ENCODE data around the gene GPR89B.

GPR89B gene

GRCh38 chr1:147895123-147895522 lies 33.1 kb upstream of the GPR89B start:
- no peak for DNase-seq (ENCODE audit: low read depth)
- in situ Hi-C loops (cut with HindIII; ENCODE audit: low sequenced_read_pairs): no loop called here
- no peak overlapping the region for H3K4me3 ChIP-seq (ENCODE audit: low read depth, low read length)
- no peak for TF ChIP-seq CTCF (IDR thresholded peaks at IDR 0.05; ENCODE audit: low read depth, low read length, missing control alignments)

- no peak for TF ChIP-seq CTCF (IDR thresholded peaks at IDR 0.05; ENCODE audit: low read depth, low read length, missing control alignments)
- H3K4me3 ChIP-seq (ENCODE audit: low read depth, low read length): no peak overlapping the region
- in situ Hi-C loops (cut with HindIII; ENCODE audit: low sequenced_read_pairs): no loop called here
- no peak for DNase-seq (ENCODE audit: low read depth)
Measured at GRCh38 chr1:147897029-147897752, 31.0 kb upstream of the GPR89B start.

- no peak for DNase-seq (ENCODE audit: low read depth)
- TF ChIP-seq CTCF (IDR thresholded peaks at IDR 0.05; ENCODE audit: low read depth, low read length, missing control alignments): no peak
- no peak overlapping the region for H3K4me3 ChIP-seq (ENCODE audit: low read depth, low read length)
- in situ Hi-C loops (cut with HindIII; ENCODE audit: low sequenced_read_pairs): no loop called here
Measured at GRCh38 chr1:147897789-147898188, 30.4 kb upstream of the GPR89B start.

- TF ChIP-seq CTCF (IDR thresholded peaks at IDR 0.05; ENCODE audit: low read depth, low read length, missing control alignments): no peak
- no peak within 1 kb of the TSS for H3K4me3 ChIP-seq (ENCODE audit: low read depth, low read length)
- in situ Hi-C loops (cut with HindIII; ENCODE audit: low sequenced_read_pairs): no loop called here
- no peak for DNase-seq (ENCODE audit: low read depth)
Measured at GRCh38 chr1:147902253-147902845, 25.9 kb upstream of the GPR89B start, which contains the start of gene GJA8. TSS of gene GJA8 (plus strand) at chr1:147902795. CDS start at chr1:147907956, 5,161 bp downstream.

GRCh38 chr1:147904726-147905125 lies 23.5 kb upstream of the GPR89B start:
- no peak for DNase-seq (ENCODE audit: low read depth)
- in situ Hi-C loops (cut with HindIII; ENCODE audit: low sequenced_read_pairs): no loop called here

More at GRCh38 chr1:147904726-147905125, 23.5 kb upstream of the GPR89B start:
- no peak overlapping the region for H3K4me3 ChIP-seq (ENCODE audit: low read depth, low read length)
- no peak for TF ChIP-seq CTCF (IDR thresholded peaks at IDR 0.05; ENCODE audit: low read depth, low read length, missing control alignments)

All from astrocyte of the cerebellum (primary cell).